Measurements from ENCODE around the gene DYRK1A.

DYRK1A gene

GRCh38 chr21:37564341-37564923 is 197.9 kb downstream of the DYRK1A start (continued):
- no peak for TF ChIP-seq ZNF302 (tag by site-specific recombination; IDR thresholded peaks at IDR 0.05; ENCODE audit: low read depth)
- TF ChIP-seq ZNF626 (tag by site-specific recombination; IDR thresholded peaks at IDR 0.05): no peak
- TF ChIP-seq ZNF366 (tag by site-specific recombination; conservative IDR thresholded peaks at IDR 0.05): peak; percentile 74
- no peak for TF ChIP-seq ZNF707 (tag by site-specific recombination; IDR thresholded peaks at IDR 0.05)
- TF ChIP-seq ZNF585B (tag by site-specific recombination; IDR thresholded peaks at IDR 0.05): no peak
- TF ChIP-seq ZNF561 (tag by site-specific recombination; IDR thresholded peaks at IDR 0.05; ENCODE audit: borderline replicate concordance): no peak; the same call in 1 of the 2 replicates
- no peak for TF ChIP-seq ZFP3 (tag by site-specific recombination; IDR thresholded peaks at IDR 0.05; ENCODE audit: low read depth)
- peak; percentile 68 for TF ChIP-seq ZNF10 (tag by site-specific recombination; IDR thresholded peaks at IDR 0.05)
- TF ChIP-seq, protein P1, sequence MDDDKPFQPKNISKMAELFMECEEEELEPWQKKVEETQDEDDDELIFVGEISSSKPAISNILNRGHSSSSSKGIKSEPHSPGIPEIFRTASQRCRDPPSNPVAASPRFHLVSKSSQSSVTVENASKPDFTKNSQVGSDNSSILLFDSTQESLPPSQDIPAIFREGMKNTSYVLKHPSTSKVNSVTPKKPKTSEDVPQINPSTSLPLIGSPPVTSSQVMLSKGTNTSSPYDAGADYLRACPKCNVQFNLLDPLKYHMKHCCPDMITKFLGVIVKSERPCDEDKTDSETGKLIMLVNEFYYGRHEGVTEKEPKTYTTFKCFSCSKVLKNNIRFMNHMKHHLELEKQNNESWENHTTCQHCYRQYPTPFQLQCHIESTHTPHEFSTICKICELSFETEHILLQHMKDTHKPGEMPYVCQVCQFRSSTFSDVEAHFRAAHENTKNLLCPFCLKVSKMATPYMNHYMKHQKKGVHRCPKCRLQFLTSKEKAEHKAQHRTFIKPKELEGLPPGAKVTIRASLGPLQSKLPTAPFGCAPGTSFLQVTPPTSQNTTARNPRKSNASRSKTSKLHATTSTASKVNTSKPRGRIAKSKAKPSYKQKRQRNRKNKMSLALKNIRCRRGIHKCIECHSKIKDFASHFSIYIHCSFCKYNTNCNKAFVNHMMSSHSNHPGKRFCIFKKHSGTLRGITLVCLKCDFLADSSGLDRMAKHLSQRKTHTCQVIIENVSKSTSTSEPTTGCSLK (tag by site-specific recombination; IDR thresholded peaks at IDR 0.05): no peak
- TF ChIP-seq ZBTB48 (tag by site-specific recombination; IDR thresholded peaks at IDR 0.05): peak; percentile 82
- TF ChIP-seq ZNF280D (tag by site-specific recombination; IDR thresholded peaks at IDR 0.05): no peak
- peak; percentile 85; the same call in 1 of the 2 replicates for TF ChIP-seq BCL11A (tag by site-specific recombination; IDR thresholded peaks at IDR 0.05; ENCODE audit: low read depth)
- TF ChIP-seq PRDM4 (tag by site-specific recombination; IDR thresholded peaks at IDR 0.05): no peak
- TF ChIP-seq OVOL3 (tag by site-specific recombination; IDR thresholded peaks at IDR 0.05): no peak
- no peak for TF ChIP-seq ZNF792 (tag by site-specific recombination; IDR thresholded peaks at IDR 0.05)
- TF ChIP-seq ZNF138 (tag by site-specific recombination; IDR thresholded peaks at IDR 0.05; ENCODE audit: borderline replicate concordance): no peak
- no peak for TF ChIP-seq ZNF677 (tag by site-specific recombination; IDR thresholded peaks at IDR 0.05)
- no peak for TF ChIP-seq ZNF596 (tag by site-specific recombination; IDR thresholded peaks at IDR 0.05)
- TF ChIP-seq SP2 (tag by site-specific recombination; IDR thresholded peaks at IDR 0.05): no peak
- TF ChIP-seq, protein P2, sequence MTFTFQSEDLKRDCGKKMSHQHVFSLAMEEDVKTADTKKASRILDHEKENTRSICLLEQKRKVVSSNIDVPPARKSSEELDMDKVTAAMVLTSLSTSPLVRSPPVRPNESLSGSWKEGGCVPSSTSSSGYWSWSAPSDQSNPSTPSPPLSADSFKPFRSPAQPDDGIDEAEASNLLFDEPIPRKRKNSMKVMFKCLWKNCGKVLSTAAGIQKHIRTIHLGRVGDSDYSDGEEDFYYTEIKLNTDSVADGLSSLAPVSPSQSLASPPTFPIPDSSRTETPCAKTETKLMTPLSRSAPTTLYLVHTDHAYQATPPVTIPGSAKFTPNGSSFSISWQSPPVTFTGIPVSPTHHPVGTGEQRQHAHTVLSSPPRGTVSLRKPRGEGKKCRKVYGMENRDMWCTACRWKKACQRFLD (tag by site-specific recombination; IDR thresholded peaks at IDR 0.05): no peak
- no peak for TF ChIP-seq GLI2 (tag by site-specific recombination; IDR thresholded peaks at IDR 0.05; ENCODE audit: borderline replicate concordance, low read depth)

All from HEK293 (cell line).